ENCODE data around the gene PREX1.

PREX1 gene

GRCh38 chr20:48826069-48826468, 1.7 kb downstream of the PREX1 start:
- DNase-seq: no peak

GRCh38 chr20:48825566-48825920, 2.3 kb downstream of the PREX1 start:
- no peak for DNase-seq

GRCh38 chr20:48824830-48825565, 2.8 kb downstream of the PREX1 start:
- DNase-seq: no peak

- DNase-seq: no peak
These were observed 3.8 kb downstream of the PREX1 start for GRCh38 chr20:48823960-48824498.

GRCh38 chr20:48823476-48823875, 4.3 kb downstream of the PREX1 start:
- no peak for DNase-seq

GRCh38 chr20:48822879-48823385, 4.9 kb downstream of the PREX1 start:
- no peak for DNase-seq

- no peak for DNase-seq
These were observed 5.6 kb downstream of the PREX1 start for GRCh38 chr20:48822178-48822577.

- no peak for DNase-seq
These were observed 6.4 kb downstream of the PREX1 start for GRCh38 chr20:48821261-48821920.

GRCh38 chr20:48820649-48820973, 7.2 kb downstream of the PREX1 start:
- DNase-seq: no peak

- no peak for DNase-seq
These were observed 7.8 kb downstream of the PREX1 start for GRCh38 chr20:48819821-48820648.

- no peak for DNase-seq
These were observed 8.7 kb downstream of the PREX1 start for GRCh38 chr20:48819089-48819488.

GRCh38 chr20:48818481-48818987, 9.3 kb downstream of the PREX1 start:
- DNase-seq: no peak

GRCh38 chr20:48818031-48818370, 9.8 kb downstream of the PREX1 start:
- no peak for DNase-seq

- DNase-seq: no peak
These were observed 10.3 kb downstream of the PREX1 start for GRCh38 chr20:48817367-48818030.

GRCh38 chr20:48816282-48817205, 11.3 kb downstream of the PREX1 start:
- DNase-seq: no peak

- DNase-seq: no peak
These were observed 12.3 kb downstream of the PREX1 start for GRCh38 chr20:48815537-48815936.

- no peak for DNase-seq
These were observed 13.2 kb downstream of the PREX1 start for GRCh38 chr20:48814633-48815032.

- DNase-seq: no peak
These were observed 13.8 kb downstream of the PREX1 start for GRCh38 chr20:48813930-48814546.

GRCh38 chr20:48813446-48813747, 14.4 kb downstream of the PREX1 start:
- no peak for DNase-seq

- DNase-seq: no peak
These were observed 15.0 kb downstream of the PREX1 start for GRCh38 chr20:48812600-48813445.
